Stimulated activated memory B cell treated with anti-CD40 and anti-IgM and Interleukin-4, amounts not matched to agents 10 μg/mL and 1 μg/mL and 100 μg/mL, for 72 hours (primary cell): ENCODE measurements around the gene SP6.

Experiments used
- ATAC-seq: fragments of 150-1000 bp; cut with Tn5 transposase; 2 replicates; pipeline ENCODE4 v1.10.0; 2021
- H3K27ac Mint-ChIP-seq: one replicate; pipeline ENCODE4 v1.8.0; 2022; ENCODE audit warnings: mild to moderate bottlenecking, mixed read lengths
- H3K27me3 Mint-ChIP-seq: one replicate; pipeline ENCODE4 v1.8.0; 2022; ENCODE audit warnings: mixed read lengths
- H3K36me3 Mint-ChIP-seq: one replicate; pipeline ENCODE4 v1.8.0; 2022; ENCODE audit warnings: mixed read lengths
- H3K4me1 Mint-ChIP-seq: one replicate; pipeline ENCODE4 v1.8.0; 2022; ENCODE audit warnings: mixed read lengths
- H3K4me3 Mint-ChIP-seq: one replicate; pipeline ENCODE4 v1.8.0; 2022; ENCODE audit warnings: mild to moderate bottlenecking, moderate library complexity, mixed read lengths
- H3K9me3 Mint-ChIP-seq: one replicate; pipeline ENCODE4 v1.8.0; 2022; ENCODE audit warnings: mixed read lengths

The SP6 gene

DNA sequence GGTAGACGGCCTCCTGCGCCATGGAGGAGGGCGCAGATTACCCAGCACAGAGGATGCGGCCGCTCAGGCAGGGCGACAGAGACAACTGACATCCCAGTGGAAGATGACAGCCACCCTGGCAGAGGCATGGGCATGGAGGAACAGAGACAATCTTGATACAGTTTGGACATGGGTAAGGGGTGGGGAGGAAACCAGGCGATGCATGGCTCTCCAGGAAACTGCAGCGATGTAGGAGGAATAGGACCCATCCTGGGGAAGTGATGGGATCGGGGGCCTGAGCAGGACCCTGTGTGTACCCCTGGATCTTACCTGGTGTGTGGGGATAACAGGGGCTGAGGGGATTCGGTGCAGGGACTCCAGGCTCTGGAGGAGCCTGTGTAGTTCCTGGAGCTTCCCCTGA lies 34.0 kb downstream of the SP6 start:
- Mint-ChIP-seq H3K4me1 (peaks cover 20% of the 10 kb centered on the region), H3K36me3 (peaks cover 46% of the 10 kb centered on the region), H3K27ac (no peak overlapping the region), H3K4me3 (no peak overlapping the region), H3K9me3 (no peaks in the 10 kb centered on the region), H3K27me3 (no peaks in the 10 kb centered on the region)
- ATAC-seq = no peak

- no peak overlapping the region for H3K27ac Mint-ChIP-seq
- H3K36me3 Mint-ChIP-seq = peaks cover 54% of the 10 kb centered on the region
- H3K27me3 Mint-ChIP-seq = no peaks in the 10 kb centered on the region
- no peaks in the 10 kb centered on the region for H3K9me3 Mint-ChIP-seq
- H3K4me1 Mint-ChIP-seq = peaks cover 17% of the 10 kb centered on the region
- H3K4me3 Mint-ChIP-seq = no peak overlapping the region
- no peak for ATAC-seq
Observed at GRCh38 chr17:47816111-47816735, 34.7 kb downstream of the SP6 start.

DNA sequence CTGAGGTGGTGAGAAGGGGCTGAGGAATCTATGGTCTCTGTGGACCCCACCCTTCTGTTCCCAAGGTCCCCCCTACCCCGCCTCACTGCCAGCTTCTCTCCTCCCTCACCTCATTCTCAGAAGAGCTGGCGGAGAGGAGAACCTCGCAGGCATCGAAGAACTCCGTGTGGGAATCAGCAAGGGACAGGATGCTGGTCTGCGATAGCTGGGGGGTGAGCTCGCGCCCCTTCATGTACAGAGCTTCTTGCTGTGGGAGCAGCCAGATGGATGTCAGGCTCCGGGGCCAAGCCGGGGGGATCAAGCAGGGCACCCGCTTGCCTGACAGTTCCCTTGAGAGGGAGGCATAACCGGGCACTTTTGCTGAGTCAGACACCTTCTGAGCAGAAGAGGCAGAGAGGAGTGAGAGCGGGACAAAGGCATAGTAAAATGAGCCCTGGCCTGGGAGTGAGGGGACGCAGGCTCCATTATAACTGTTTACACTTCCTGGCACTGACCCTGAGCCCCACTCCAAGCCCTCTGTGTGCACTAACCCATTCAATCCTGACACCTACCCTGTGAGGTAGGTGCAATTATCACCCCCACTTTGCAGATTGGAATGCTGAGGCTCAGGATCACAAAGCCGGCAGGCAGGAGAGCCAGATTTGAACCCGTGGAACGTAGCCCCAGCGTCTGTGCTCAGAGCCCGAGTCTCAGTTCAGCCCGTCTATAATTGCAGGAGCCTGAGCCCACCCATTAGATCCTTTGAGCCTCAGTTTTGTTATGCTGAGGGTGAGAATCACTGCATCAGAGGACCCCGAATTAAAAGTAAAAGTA lies 35.7 kb downstream of the SP6 start:
- H3K4me3 Mint-ChIP-seq = no peak overlapping the region
- no peak for ATAC-seq
- peaks cover 17% of the 10 kb centered on the region for H3K4me1 Mint-ChIP-seq
- no peaks in the 10 kb centered on the region for H3K27me3 Mint-ChIP-seq
- H3K9me3 Mint-ChIP-seq = no peaks in the 10 kb centered on the region
- H3K27ac Mint-ChIP-seq = no peak overlapping the region
- peaks cover 63% of the 10 kb centered on the region for H3K36me3 Mint-ChIP-seq

GRCh38 chr17:47813512-47814031 lies 37.4 kb downstream of the SP6 start:
- no peak for ATAC-seq
- H3K27me3 Mint-ChIP-seq = no peaks in the 10 kb centered on the region
- H3K4me1 Mint-ChIP-seq = peaks cover 16% of the 10 kb centered on the region
- H3K36me3 Mint-ChIP-seq = peaks cover 77% of the 10 kb centered on the region
- H3K9me3 Mint-ChIP-seq = no peaks in the 10 kb centered on the region
- H3K27ac Mint-ChIP-seq = no peak overlapping the region
- H3K4me3 Mint-ChIP-seq = no peak overlapping the region

DNA sequence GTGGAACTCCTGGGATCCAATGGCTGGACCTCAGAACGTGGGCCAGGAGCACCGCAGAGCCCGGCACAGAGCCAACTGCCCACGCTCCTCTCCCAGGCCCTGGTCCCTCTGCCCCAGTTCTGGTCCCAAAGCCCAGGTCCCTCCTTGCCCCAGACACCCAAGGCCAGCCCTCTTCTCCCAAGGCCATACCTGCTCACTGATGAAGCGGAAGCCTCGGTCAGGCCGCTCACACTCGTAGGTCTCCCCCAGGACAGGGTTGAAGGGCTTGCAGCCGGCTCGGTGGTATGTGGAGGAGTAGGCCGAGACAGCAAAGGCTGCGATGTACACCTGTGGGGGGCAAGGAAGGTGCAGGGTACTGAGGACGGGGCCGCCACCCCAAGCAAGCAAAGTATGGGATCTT lies 37.9 kb downstream of the SP6 start:
- Mint-ChIP-seq H3K9me3 (no peaks in the 10 kb centered on the region), H3K36me3 (peaks cover 82% of the 10 kb centered on the region), H3K27ac (no peak overlapping the region), H3K27me3 (no peaks in the 10 kb centered on the region), H3K4me1 (peaks cover 16% of the 10 kb centered on the region), H3K4me3 (no peak overlapping the region)
- no peak for ATAC-seq

- peaks cover 16% of the 10 kb centered on the region for H3K4me1 Mint-ChIP-seq
- H3K4me3 Mint-ChIP-seq = no peak overlapping the region
- no peak for ATAC-seq
- peaks cover 83% of the 10 kb centered on the region for H3K36me3 Mint-ChIP-seq
- H3K27ac Mint-ChIP-seq = no peak overlapping the region
- H3K9me3 Mint-ChIP-seq = no peaks in the 10 kb centered on the region
- H3K27me3 Mint-ChIP-seq = no peaks in the 10 kb centered on the region
Observed at GRCh38 chr17:47812146-47812920, 38.6 kb downstream of the SP6 start.

DNA sequence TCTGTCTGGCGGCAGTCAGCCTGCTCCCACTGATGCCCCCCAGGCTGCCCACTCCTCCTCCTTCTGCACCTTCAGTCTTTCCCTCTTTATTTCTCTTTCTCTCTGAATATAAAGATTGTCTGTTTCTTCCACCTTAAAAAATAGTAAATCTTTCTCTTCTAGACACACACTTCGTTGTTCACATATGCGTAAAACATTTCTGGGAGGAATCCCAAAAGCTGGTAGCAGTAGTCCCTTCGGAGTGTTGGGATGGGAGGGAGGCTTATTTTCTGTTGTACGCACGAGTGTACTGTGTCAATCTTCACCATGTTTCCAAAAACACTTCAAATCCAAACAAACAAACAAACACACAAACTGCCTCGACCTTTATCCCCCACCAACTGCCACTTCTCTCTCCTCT lies 39.3 kb downstream of the SP6 start:
- ATAC-seq = no peak
- Mint-ChIP-seq H3K4me3 (no peak overlapping the region), H3K27ac (no peak overlapping the region), H3K4me1 (peaks cover 16% of the 10 kb centered on the region), H3K27me3 (no peaks in the 10 kb centered on the region), H3K9me3 (no peaks in the 10 kb centered on the region), H3K36me3 (peaks cover 84% of the 10 kb centered on the region)

- Mint-ChIP-seq H3K4me1 (peaks cover 16% of the 10 kb centered on the region), H3K27ac (peak overlapping the region; percentile 38), H3K27me3 (no peaks in the 10 kb centered on the region), H3K9me3 (no peaks in the 10 kb centered on the region), H3K36me3 (peaks cover 84% of the 10 kb centered on the region), H3K4me3 (no peak overlapping the region)
- ATAC-seq = no peak
Observed at GRCh38 chr17:47810901-47811635, 39.9 kb downstream of the SP6 start.

GRCh38 chr17:47810200-47810821 lies 40.7 kb downstream of the SP6 start:
- H3K36me3 Mint-ChIP-seq = peaks cover 81% of the 10 kb centered on the region
- H3K27me3 Mint-ChIP-seq = no peaks in the 10 kb centered on the region
- peaks cover 16% of the 10 kb centered on the region for H3K4me1 Mint-ChIP-seq
- no peak for ATAC-seq
- H3K9me3 Mint-ChIP-seq = no peaks in the 10 kb centered on the region
- no peak overlapping the region for H3K4me3 Mint-ChIP-seq
- peak overlapping the region; percentile 38 for H3K27ac Mint-ChIP-seq

GRCh38 chr17:47808830-47809480 lies 42.0 kb downstream of the SP6 start:
- H3K9me3 Mint-ChIP-seq = no peaks in the 10 kb centered on the region
- ATAC-seq = no peak
- H3K4me3 Mint-ChIP-seq = no peak overlapping the region
- H3K4me1 Mint-ChIP-seq = peaks cover 16% of the 10 kb centered on the region
- H3K36me3 Mint-ChIP-seq = peaks cover 71% of the 10 kb centered on the region
- H3K27ac Mint-ChIP-seq = no peak overlapping the region
- H3K27me3 Mint-ChIP-seq = no peaks in the 10 kb centered on the region

DNA sequence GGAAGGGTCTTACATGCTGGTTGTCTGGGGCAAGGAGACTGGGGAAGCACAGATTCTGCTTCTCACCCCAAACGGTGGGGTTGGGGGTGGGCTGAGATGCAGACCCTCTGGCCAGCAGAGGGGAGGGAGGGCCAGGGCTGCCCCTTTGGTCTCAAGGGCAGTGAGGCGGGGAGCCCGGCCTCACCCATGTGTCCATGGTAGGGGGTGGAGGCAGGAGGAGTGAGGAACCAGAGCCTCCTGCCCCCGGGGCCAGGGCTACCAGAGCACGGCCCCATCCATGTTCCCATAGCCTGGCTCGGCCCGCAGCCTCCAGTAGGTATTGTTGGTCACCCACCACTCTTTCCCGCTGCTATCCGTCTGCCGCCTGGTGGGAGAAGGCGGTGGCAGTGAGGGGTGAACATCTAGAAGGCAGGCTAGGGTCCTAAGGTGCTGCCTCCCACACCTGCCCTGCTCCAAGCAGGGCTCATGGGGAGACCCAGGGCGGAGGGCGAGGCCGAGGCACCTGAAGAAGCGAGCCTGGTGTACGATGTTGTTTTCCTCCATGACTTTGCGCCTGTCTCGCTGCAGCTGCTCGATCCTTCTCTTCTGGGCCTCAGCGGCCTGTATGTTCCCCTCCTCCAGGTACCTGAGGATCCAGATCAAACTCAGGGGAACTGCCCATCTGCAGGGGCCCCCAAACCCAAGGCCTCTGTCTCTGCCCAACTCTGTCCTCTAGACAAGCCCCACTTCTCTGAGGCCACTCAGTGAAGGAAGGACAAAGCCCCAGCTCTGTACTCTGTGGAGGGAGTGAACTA lies 42.7 kb downstream of the SP6 start:
- Mint-ChIP-seq H3K4me3 (no peak overlapping the region), H3K36me3 (peaks cover 70% of the 10 kb centered on the region)

DNA sequence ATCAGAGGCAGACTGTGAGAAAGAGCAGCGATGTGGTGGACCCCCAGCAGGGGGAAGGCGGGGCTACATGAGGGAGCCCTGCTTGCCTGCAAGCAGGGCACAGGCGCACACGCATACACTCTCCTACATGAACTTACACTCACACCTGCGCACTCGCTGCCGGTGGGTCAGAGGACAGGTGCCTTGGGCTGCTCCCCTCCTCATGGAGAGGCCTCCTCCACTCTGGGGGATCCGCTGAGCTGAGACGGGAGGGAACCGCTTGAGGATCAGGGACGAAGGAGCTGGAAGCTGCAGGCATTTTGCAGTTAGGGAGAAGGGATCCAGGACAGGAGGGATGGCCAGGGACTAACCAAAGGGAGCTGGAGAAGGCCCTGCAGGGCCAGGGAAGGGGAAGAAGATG lies 43.5 kb downstream of the SP6 start:
- no peak overlapping the region for H3K4me3 Mint-ChIP-seq
- H3K4me1 Mint-ChIP-seq = peaks cover 16% of the 10 kb centered on the region
- H3K9me3 Mint-ChIP-seq = no peaks in the 10 kb centered on the region
- H3K36me3 Mint-ChIP-seq = peaks cover 62% of the 10 kb centered on the region
- ATAC-seq = no peak
- H3K27me3 Mint-ChIP-seq = no peaks in the 10 kb centered on the region
- no peak overlapping the region for H3K27ac Mint-ChIP-seq

More for the DNA sequence above, 42.7 kb downstream of the SP6 start:
- Mint-ChIP-seq H3K27me3 (no peaks in the 10 kb centered on the region), H3K27ac (no peak overlapping the region), H3K9me3 (no peaks in the 10 kb centered on the region), H3K4me1 (peaks cover 16% of the 10 kb centered on the region)
- no peak for ATAC-seq

DNA sequence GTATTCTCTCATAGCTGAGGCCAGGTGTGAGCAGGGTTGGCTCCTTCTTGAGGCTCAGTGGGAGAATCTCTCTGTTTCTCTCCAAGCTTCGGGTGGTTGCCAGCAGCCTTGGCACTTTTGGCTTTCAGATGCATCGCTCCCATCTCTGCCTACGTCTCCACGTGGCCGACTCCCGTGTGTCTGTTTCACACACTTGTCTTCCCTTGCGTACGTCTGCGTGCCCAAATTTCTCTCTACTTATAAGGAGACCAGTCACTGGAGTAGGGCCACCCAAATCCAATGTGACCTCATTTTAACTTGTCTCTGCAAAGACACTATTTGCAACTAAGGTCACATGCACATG lies 44.1 kb downstream of the SP6 start:
- ATAC-seq = no peak
- Mint-ChIP-seq H3K36me3 (peaks cover 57% of the 10 kb centered on the region), H3K27me3 (no peaks in the 10 kb centered on the region), H3K9me3 (no peaks in the 10 kb centered on the region), H3K27ac (no peak overlapping the region), H3K4me1 (peaks cover 16% of the 10 kb centered on the region), H3K4me3 (no peak overlapping the region)
